Measurements from ENCODE around the gene MAPK9. TPM values are rescaled to one million over a fixed set of nuclear protein-coding genes. Genes with fewer than 3 reads are reported as not detected.
A peak's percentile ranks its signal among the peaks of the same experiment; 100 is the strongest.

Gene MAPK9
- total RNA-seq, 2 experiments from 2014 or later = 19.9 to 42.1 TPM

GRCh38 chr5:180296771-180297170 lies 4.9 kb upstream of the MAPK9 start:
- Histone ChIP-seq H3K4me1 (ENCODE audit: insufficient read depth, low read length, poor library complexity, severe bottlenecking) (peaks cover 22% of the 10 kb centered on the region), H3K79me2 (ENCODE audit: insufficient read depth, low read depth, low read length) (0 out of 2 replicates have a peak, but pooled peaks cover 4% of the 10 kb centered on the region), H4K20me1 (ENCODE audit: insufficient read depth, low read length) (0 out of 2 replicates have a peak, but pooled peaks cover 3% of the 10 kb centered on the region), H3K36me3 (ENCODE audit: insufficient read depth, low read length) (peaks cover 8% of the 10 kb centered on the region; the same call in 1 of the 2 replicates), H2AFZ (ENCODE audit: low read length) (no peak overlapping the region), H3K27ac (ENCODE audit: low read depth, low read length, poor library complexity, severe bottlenecking) (no peak overlapping the region), H3K4me3 (ENCODE audit: low read depth, low read length, poor library complexity, severe bottlenecking) (no peak overlapping the region), H3K9me2 (ENCODE audit: insufficient read depth, low read length) (no peaks in the 10 kb centered on the region), H3K4me2 (ENCODE audit: low read length) (no peak overlapping the region), H3K9me3 (ENCODE audit: low read length) (no peaks in the 10 kb centered on the region)
- intact Hi-C loops (cut with micrococcal nuclease; ENCODE audit: unreplicated experiment) = no loop called here
- TF ChIP-seq EZH2phosphoT487 (IDR thresholded peaks at IDR 0.05; ENCODE audit: borderline replicate concordance, low read depth, low read length) (no peak), CTCF (conservative IDR thresholded peaks at IDR 0.05; ENCODE audit: low read length) (peak; percentile 42; the same call in 1 of the 2 replicates)
- DNase-seq (ENCODE audit: low spot score) = peak; percentile 49
- ChIA-PET CTCF (ENCODE audit: unreplicated experiment) (no interaction called here), POLR2A (no interaction called here)
- BruUV-seq (replicated peaks) = no TSS peak

- no peaks in the 10 kb centered on the region for H3K9me2 ChIP-seq (ENCODE audit: insufficient read depth, low read length)
- peaks cover 14% of the 10 kb centered on the region; the same call in 1 of the 2 replicates for H4K20me1 ChIP-seq (ENCODE audit: insufficient read depth, low read length)
- H2AFZ ChIP-seq (ENCODE audit: low read length) = no peak overlapping the region
- TF ChIP-seq CTCF (conservative IDR thresholded peaks at IDR 0.05; ENCODE audit: low read length) (no peak), EZH2phosphoT487 (IDR thresholded peaks at IDR 0.05; ENCODE audit: borderline replicate concordance, low read depth, low read length) (no peak)
- no TSS peak for BruUV-seq (replicated peaks)
- peaks cover 15% of the 10 kb centered on the region for H3K79me2 ChIP-seq (ENCODE audit: insufficient read depth, low read depth, low read length)
- H3K36me3 ChIP-seq (ENCODE audit: insufficient read depth, low read length) = peaks cover 8% of the 10 kb centered on the region; the same call in 1 of the 2 replicates
- no peaks in the 10 kb centered on the region for H3K9me3 ChIP-seq (ENCODE audit: low read length)
- POLR2A ChIA-PET = interaction anchor here (0.6 kb wide), 1 partner anchor 26 kb away, joined by 7 read pairs; no protein-coding TSS in a partner anchor
- H3K4me3 ChIP-seq (ENCODE audit: low read depth, low read length, poor library complexity, severe bottlenecking) = no peak overlapping the region
- CTCF ChIA-PET (ENCODE audit: unreplicated experiment) = no interaction called here
- peak overlapping the region; percentile 39 for H3K27ac ChIP-seq (ENCODE audit: low read depth, low read length, poor library complexity, severe bottlenecking)
- DNase-seq (ENCODE audit: low spot score) = no peak
- peaks cover 31% of the 10 kb centered on the region for H3K4me1 ChIP-seq (ENCODE audit: insufficient read depth, low read length, poor library complexity, severe bottlenecking)
- H3K4me2 ChIP-seq (ENCODE audit: low read length) = peak overlapping the region; percentile 22; the same call in 1 of the 2 replicates
- intact Hi-C loops (cut with micrococcal nuclease; ENCODE audit: unreplicated experiment) = loop anchor here (5.0 kb wide), 1 partner anchor 388 kb away; the partner anchor contains the start of gene TBC1D9B
These were observed 3.2 kb upstream of the MAPK9 start for GRCh38 chr5:180294913-180295555.

- no peaks in the 10 kb centered on the region for H3K9me2 ChIP-seq (ENCODE audit: insufficient read depth, low read length)
- no peak overlapping the region for H3K4me3 ChIP-seq (ENCODE audit: low read depth, low read length, poor library complexity, severe bottlenecking)
- peak overlapping the region; percentile 22; the same call in 1 of the 2 replicates for H3K4me2 ChIP-seq (ENCODE audit: low read length)
- H3K79me2 ChIP-seq (ENCODE audit: insufficient read depth, low read depth, low read length) = peaks cover 21% of the 10 kb centered on the region
- intact Hi-C loops (cut with micrococcal nuclease; ENCODE audit: unreplicated experiment) = loop anchor here (5.0 kb wide), 1 partner anchor 387 kb away; the partner anchor contains the start of gene TBC1D9B
- no peaks in the 10 kb centered on the region for H3K9me3 ChIP-seq (ENCODE audit: low read length)
- peaks cover 33% of the 10 kb centered on the region for H3K4me1 ChIP-seq (ENCODE audit: insufficient read depth, low read length, poor library complexity, severe bottlenecking)
- CTCF ChIA-PET (ENCODE audit: unreplicated experiment) = interaction anchor here (1.8 kb wide), 1 partner anchor 21 kb away, joined by 7 read pairs; no protein-coding TSS in a partner anchor
- peaks cover 16% of the 10 kb centered on the region; the same call in 1 of the 2 replicates for H4K20me1 ChIP-seq (ENCODE audit: insufficient read depth, low read length)
- DNase-seq (ENCODE audit: low spot score) = peak; percentile 49
- no peak overlapping the region for H2AFZ ChIP-seq (ENCODE audit: low read length)
- peak overlapping the region; percentile 39 for H3K27ac ChIP-seq (ENCODE audit: low read depth, low read length, poor library complexity, severe bottlenecking)
- BruUV-seq (replicated peaks) = TSS peak; percentile 74
- POLR2A ChIA-PET = no interaction called here
- peaks cover 8% of the 10 kb centered on the region; the same call in 1 of the 2 replicates for H3K36me3 ChIP-seq (ENCODE audit: insufficient read depth, low read length)
- TF ChIP-seq CTCF (conservative IDR thresholded peaks at IDR 0.05; ENCODE audit: low read length) (no peak), EZH2phosphoT487 (IDR thresholded peaks at IDR 0.05; ENCODE audit: borderline replicate concordance, low read depth, low read length) (no peak)
These were observed 2.5 kb upstream of the MAPK9 start for GRCh38 chr5:180294411-180294810.

All from OCI-LY7 (cell line).